M059J (cell line): Measurements from ENCODE around the gene MTMR8. TPM values are rescaled to one million over a fixed set of nuclear protein-coding genes. Genes with fewer than 3 reads are reported as not detected.
"Not testable (repeated sequence)": the region's sequence is repeated elsewhere in the genome, so short reads cannot be mapped to it uniquely, and the experiment has no call there.

Source experiments
- DNase-seq: peaks from one replicate; pipeline ENCODE4 v3.0.0-alpha.2; 2012; ENCODE audit warnings: low read depth
- total RNA-seq: library from RNA; depleted of rRNA; stranded (reverse); fragments of >200 nt; shearing (Covaris generic); gene quantifications from 2 replicates; pipeline ENCODE4 v1.2.3, GENCODE V29; 2014; rRNA removed

The MTMR8 gene
- not detected in 2 replicates for total RNA-seq

DNA sequence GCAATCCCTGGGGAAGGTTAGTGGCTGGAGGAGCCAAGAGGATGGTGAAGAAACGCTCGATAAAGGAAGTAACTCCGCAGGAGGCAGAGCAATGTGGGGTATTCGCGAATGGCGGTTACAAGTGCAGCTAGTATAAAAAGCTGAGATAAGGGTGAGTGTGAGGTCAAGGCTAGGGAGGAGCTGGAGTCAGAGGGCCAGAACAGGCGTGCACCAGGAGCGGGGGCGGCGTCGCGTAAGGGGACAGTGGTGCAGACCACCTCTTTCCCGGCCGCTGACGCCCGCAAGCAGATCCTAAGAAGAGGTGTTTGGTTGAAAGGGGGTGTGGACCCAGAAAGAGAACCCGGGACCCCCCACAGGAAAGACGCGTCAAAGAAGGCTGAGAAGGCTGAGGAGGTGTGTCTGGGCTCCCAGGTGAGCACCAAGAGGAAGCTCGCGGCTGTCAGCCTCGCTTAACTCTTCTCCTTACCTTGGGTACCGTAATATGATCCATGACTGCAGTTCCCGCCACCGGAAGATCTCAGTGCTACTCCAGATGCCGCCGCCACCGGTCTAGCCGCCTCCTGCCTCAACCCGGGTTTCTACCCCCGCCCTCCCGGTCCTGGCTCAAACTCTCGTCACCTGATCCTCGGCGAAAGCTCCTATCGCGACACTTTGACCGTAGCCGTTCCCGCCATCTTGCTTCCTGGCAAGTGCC lies at the start of gene MTMR8:
MTMR8 (minus strand) TSS at position 579 of the 694 bp plus-strand sequence; CDS start at position 490, 89 bp downstream.
- no peak for DNase-seq

DNA sequence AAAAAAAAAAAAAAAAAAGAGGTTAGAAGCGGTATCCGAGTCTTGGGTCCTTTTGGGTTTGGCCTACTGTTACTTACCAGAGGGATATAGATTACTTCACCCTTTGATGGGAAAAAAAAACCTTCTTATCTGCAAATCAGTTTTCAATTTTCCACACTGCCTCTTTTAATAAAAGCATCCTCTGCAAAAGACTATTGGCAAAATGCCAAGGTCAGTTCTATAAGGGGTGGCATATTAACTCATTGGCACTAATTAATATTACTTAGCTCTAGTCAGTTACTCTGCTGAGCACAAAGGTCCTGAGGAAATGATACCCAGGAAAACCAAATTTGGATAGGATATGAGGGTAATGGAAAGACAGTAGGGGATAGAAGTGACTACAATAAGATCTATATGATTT lies 44.3 kb upstream of the MTMR8 start:
- DNase-seq: no peak

DNA sequence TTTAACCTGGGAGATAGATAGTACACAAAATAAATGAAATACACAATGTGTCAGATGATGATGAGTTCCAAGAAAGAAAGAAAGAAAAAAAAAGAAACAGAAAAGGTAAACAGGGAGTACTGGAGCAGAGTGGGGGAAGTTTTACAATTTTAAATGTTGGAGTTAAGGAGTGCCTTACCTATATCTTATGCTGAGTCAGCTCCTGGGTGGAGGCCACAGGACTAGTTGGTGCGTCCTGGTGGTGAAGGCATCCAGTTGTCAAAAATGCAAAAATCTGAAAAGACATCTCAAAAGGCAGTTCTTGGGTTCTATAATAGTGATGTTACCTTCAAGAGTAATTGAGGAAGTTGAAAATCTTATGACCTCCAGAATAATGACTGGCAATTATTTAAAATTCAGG lies 42.4 kb upstream of the MTMR8 start:
- DNase-seq: no peak

DNA sequence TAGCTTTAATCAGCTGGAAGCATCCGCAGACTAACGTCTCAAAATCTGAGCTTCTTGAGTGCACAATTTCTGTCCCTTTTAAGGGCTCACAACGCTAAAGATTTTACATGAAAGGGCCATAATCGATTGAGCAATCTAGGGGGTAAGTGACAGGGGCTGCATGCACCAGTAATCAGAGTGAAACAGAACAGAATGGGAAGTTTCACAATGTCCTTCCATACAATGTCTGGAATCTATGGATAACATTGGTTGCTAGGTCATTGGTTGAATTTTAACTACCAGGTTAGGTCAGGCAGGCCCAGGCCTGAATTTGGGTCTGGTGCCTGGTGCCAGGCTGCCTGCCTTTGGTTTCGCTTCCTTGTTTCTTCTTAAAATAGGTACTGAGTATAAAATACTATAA lies 42.0 kb upstream of the MTMR8 start:
- no peak for DNase-seq

DNA sequence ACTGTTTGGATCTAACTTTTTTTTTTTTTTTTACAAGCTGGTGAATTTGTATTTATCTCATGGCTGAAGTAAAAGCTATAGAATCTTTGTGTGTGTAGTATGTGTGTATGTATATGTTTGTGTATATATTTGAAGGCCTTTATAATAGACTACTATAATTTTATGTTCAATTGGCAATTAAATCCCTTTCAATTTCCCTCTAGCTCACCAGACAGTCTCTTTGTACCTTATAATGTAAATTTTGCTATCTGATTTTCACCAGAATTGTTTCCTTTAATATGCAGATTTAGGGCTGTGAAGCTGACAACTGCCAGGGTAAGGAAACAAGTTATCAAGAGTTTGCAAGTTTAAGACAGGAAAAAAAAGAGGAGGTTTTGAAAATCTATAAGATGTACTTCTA lies 33.1 kb upstream of the MTMR8 start:
- no peak for DNase-seq

DNA sequence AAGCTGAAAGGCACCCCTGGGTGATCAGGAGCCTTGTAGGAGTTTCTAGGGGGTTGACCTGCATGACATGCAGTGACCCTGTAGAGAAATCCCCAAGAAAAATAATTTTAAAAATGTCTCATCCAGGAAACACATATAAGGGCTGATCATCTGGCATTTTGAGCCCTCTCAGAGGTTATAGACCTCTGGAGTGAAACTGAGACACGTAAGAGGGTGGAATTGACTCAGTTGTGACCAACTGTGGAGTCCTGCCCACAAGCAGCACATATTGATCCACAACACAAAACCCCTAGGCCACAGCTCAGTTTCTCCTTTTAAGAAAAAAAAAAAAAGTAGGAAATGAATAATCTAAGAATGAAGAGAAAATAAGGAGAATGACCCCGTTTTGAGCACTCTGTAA lies 32.5 kb upstream of the MTMR8 start:
- no peak for DNase-seq

DNA sequence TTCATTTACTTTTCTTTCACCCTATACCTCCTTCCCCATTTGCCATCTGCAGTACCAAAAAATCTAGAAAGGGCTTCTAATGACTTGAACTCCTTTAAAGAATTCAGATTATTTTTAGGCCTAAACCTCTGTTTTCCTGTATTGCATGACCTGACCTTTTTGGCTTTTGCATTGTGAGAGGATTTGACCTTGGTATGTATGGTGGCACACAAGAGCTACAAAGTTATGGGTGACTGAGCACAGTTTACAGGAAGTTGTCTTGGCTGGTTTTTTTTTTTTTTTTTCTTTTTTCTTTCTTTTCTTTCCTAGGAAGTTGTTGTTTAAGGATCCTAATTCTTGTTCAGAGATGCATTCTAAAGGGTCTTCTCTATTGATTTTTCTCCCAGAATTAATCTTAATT lies 32.0 kb upstream of the MTMR8 start:
- DNase-seq: no peak

- not testable (repeated sequence) for DNase-seq
Measured at GRCh38 chrX:64409730-64410129, 14.5 kb upstream of the MTMR8 start.

DNA sequence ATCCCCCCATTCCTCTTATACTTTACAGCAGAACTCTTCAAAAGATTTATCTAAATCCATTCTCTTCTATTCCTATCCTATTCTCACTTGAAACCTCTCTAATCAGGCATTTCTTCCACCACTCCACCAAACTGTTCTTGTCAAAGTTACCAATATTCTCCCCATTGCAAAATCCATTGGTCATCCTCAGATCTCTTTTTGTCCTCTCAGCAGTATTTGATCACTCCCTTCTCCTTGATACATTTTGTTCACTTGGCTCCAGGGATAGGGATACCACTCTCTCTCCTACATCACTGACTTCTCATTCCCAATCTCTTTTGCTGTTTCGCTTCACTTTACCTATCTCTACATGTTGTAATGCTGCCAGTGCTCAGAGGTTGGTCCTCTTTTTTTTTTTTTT lies 2.8 kb upstream of the MTMR8 start:
- DNase-seq: no peak

DNA sequence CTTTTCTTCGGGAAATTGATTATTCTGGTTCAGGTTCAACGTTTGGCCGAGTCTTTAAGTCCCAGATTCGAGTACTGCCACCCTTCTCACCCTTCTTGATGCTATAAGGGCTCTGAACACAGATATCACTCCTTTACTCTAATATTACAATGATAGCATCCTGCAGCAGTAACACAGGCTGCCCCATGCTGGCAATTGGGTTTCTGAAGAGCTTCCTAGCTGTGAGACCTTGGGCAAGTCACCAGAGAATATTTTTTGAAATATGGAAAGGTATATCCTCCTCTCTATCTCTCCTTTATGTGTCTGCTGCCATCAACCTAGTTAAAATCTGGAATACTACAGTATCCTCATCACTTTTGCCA lies 297 bp upstream of the MTMR8 start:
- DNase-seq: no peak

- no peak for DNase-seq
Measured at GRCh38 chrX:64394059-64394873, 986 bp downstream of the MTMR8 start.

DNA sequence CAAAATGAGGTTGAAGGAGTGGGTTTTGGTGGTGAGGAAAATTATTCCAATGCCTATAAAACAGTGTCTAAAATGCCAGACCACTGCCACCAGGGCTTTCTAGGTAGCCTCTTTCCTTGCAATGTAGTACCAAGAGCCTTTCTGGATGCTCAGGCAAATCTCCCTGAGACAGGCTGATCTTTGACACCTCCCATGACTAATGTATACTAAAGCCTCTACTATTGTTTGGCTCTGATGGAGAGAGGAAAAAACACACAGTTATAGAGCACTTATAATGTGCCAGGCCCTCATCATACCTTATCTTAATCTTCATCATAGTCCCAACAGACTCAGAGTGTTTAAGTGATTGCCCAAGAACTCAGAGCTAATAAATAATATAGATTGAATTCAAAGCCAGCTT lies 5.8 kb downstream of the MTMR8 start:
- no peak for DNase-seq

GRCh38 chrX:64380789-64381188 lies 14.5 kb downstream of the MTMR8 start:
- DNase-seq: not testable (repeated sequence)

DNA sequence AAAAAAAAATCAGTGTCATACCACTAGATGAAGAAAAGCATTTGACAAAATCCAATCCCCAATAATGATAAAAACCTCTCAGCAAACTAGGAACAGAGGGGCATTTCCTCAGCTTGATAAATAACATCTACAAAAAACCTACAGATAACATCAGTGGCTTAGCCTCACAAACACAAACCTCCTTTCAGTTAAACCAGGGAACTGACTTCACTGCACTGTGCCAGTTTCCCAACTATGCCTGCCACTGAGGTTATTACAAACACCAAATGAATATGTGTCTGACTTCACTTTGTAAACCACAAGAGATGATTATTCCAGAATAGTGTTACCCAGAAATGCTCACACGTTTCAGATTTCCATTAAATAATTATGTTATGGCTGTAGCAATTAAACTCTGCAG lies 15.3 kb downstream of the MTMR8 start:
- DNase-seq: no peak

DNA sequence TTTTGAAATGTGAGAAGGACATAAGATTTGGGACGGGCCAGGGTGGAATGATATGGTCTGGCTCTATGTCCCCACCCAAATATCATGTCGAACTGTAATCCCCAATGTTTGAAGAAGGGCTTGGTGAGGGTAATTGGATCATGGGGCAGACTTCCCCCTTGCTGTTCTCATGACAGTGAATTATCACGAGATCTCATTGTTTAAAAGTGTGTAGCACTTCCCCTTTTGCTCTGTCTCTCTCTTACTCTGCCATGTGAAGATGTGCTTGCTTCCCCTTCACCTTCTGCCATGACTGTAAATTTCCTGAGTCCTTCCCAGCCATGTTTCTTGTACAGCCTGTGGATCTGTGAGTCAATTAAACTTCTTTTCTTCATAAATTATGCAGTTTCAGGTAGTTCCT lies 17.5 kb downstream of the MTMR8 start:
- no peak for DNase-seq

DNA sequence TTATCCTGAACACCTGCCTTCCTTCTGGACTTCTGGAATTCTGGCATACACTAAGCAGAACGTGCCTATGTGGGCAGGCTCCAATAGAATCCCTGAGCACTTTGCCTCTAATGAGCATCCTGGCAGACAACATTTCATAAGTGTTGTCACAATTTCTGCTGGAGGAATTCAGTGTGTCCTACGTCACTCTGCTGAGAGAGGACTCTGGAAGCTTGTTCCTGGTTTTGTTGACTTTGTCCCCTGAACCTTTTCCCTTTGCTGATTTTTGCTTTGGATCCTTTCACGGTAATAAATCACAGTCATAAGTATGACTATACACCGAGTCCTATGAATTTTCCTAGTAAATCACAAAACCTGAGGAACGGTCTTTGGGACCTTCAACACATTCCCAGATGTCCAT lies 43.2 kb downstream of the MTMR8 start:
- no peak for DNase-seq

- DNase-seq: no peak
Measured at GRCh38 chrX:64350521-64350920, 44.7 kb downstream of the MTMR8 start.

DNA sequence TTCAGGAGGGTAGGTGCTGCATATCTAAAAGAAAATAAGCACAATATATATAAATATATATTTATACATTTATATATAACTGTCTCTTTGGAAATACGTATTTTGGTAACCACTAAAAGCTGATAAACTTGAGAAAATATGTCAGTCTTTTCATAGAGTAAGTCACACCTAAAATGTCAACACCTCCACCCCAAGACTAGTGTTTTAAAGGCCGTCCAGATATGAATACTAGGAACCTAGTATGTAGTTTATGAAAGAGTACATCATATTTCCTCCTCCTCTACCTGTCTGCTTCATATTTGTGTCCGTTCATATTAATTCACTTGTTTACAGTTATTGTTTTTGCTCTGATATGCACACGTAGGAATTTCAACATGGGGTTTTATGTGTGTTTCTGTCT lies 45.2 kb downstream of the MTMR8 start:
- DNase-seq: no peak

DNA sequence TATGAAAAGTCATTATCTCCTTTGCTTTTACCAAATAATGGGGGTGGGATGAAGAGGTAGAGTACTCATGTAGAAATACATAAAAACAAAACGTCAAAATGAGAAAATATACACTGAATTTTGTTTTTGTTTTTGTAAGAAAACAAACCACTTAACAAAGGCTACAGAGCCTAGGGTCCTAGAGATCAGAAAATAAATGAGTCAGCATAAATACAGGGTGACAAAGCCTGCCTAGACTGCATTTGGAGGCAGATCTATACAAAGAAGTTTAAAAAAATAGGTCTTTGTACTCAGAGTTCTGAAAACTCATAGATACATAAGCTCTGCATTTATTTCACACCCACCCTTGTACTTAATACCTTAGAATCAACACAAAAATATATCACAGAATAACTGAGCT lies 52.4 kb downstream of the MTMR8 start:
- DNase-seq: no peak

DNA sequence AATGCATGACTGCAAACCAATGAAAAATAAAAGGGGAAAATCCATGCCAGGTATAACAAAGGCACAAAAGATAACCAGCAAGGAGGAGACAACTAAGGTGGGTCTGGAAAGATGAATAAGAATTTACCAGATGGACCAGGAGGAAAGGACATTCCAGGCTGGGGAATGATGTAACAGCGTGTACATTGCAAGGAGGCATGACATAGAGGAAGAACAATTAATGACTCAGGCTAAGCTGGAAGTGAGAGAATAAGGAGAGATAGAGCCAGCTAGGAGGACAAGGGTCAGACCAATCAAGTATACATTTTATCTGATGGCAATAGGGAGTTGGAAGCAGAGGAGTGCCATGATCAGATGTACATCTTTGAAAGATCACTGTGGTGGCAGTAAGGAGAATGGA lies 57.0 kb downstream of the MTMR8 start:
- no peak for DNase-seq

DNA sequence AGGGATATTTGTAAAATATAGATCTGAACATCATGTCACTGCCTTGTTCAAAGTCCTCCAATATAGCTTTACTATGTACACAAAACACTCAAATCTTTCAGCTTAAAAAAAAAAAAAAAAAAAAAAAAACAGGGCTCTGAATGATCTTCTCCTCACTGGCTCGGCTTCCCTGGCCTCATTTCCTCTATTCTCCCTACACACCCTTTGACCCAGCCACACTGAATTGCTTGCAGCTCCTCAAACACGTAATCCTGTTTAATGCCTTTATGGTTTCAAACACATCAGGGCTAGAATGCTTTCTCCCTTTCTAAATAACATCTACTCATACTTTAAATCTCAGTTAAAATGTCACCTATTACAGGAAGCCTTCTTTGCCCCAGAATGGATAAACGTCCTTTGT lies 60.8 kb downstream of the MTMR8 start:
- no peak for DNase-seq

DNA sequence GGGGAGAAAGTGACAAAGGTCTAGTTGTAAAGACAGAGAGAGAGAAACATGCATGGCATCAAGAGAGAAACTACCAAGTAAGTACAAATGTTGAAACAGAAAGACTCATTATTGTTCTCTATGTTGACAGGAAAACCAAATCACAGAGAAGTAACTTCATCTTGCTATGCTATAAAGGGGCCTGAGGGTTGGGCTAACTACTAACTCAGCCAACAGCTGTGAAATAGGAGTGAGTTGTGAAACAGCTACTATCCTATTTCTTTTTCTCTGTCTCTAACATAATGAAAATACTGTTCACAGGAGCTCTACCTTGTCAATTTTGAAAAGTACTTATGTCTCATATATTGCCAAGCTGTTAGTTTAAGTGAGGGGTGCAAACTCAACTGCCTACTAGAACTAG lies 65.0 kb downstream of the MTMR8 start:
- DNase-seq: no peak

DNA sequence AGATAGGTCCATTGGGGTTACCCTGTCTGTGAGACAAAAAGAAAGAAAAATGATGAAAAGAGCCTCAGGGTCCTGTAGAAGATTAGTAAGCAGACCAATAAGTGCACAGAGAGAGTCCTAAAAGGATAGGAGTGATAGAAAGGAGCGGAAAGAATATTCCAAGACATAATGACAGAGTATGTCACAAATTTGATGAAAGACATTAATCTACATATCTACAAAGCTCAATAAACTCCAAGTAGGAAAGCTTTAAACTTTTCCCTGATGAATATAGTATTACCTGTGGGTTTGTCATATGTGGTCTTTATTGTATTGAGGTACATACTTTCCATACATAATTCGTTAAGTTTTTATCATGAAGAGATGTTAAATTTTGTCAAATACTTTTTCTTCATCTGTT lies 73.7 kb downstream of the MTMR8 start:
- no peak for DNase-seq

- no peak for DNase-seq
Measured at GRCh38 chrX:64313624-64314023, 81.6 kb downstream of the MTMR8 start.
